NCI-H1694 treated with DMSO at 0.1 percent for 48 hours (cell line): Measurements from ENCODE around the gene ERICH6.

Experiments
- DNase-seq: peaks from one replicate; lab custom pipeline; 2025; lab: John Stamatoyannopoulos, UW

ERICH6 gene

GRCh38 chr3:150703756-150704344 lies at the start of gene ERICH6:
ERICH6 (minus strand) TSS chr3:150703920; CDS start chr3:150703898, 22 bp downstream.
- DNase-seq = peak; percentile 63

- DNase-seq = no peak
Observed at GRCh38 chr3:150751781-150752263, 48.1 kb upstream of the ERICH6 start.

- DNase-seq = no peak
Observed at GRCh38 chr3:150749255-150749654, 45.5 kb upstream of the ERICH6 start.

- DNase-seq = no peak
Observed at GRCh38 chr3:150748684-150749047, 44.9 kb upstream of the ERICH6 start.

- no peak for DNase-seq
Observed at GRCh38 chr3:150747886-150748683, 44.4 kb upstream of the ERICH6 start.

- no peak for DNase-seq
Observed at GRCh38 chr3:150746791-150747590, 43.3 kb upstream of the ERICH6 start.

GRCh38 chr3:150745832-150746231 lies 42.1 kb upstream of the ERICH6 start:
- DNase-seq = no peak

GRCh38 chr3:150744919-150745211 lies 41.1 kb upstream of the ERICH6 start:
- no peak for DNase-seq

- no peak for DNase-seq
Observed at GRCh38 chr3:150744041-150744918, 40.6 kb upstream of the ERICH6 start.

GRCh38 chr3:150743508-150743907 lies 39.8 kb upstream of the ERICH6 start:
- DNase-seq = no peak

- no peak for DNase-seq
Observed at GRCh38 chr3:150742679-150743078, 39.0 kb upstream of the ERICH6 start.

- DNase-seq = no peak
Observed at GRCh38 chr3:150742141-150742523, 38.4 kb upstream of the ERICH6 start.

- no peak for DNase-seq
Observed at GRCh38 chr3:150741497-150742140, 37.9 kb upstream of the ERICH6 start.

GRCh38 chr3:150740733-150741496 lies 37.2 kb upstream of the ERICH6 start:
- DNase-seq = no peak

GRCh38 chr3:150739877-150740645 lies 36.3 kb upstream of the ERICH6 start:
- DNase-seq = no peak

- no peak for DNase-seq
Observed at GRCh38 chr3:150739200-150739863, 35.6 kb upstream of the ERICH6 start.

- DNase-seq = no peak
Observed at GRCh38 chr3:150738688-150739087, 35.0 kb upstream of the ERICH6 start.

GRCh38 chr3:150737874-150738679 lies 34.4 kb upstream of the ERICH6 start:
- no peak for DNase-seq
